ENCODE measurements around the gene COBLL1.

The COBLL1 gene

DNA sequence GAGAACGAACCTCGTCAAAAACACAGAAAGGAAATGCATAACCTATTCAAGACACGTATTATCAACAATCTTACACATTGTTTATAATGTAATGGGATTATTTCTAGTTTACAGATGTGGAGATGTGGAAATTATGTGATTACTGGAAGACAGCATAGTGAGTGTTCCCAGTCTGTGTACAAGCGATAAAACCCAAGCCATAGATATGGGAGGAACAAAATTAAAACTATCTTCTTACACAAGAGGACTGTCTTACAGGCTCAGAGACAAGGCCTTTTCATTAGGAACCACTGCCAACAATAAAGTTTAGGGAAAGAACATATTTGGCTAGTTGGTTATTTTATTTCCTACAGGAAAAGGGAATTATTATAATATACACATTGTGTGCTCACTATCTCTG lies 20.3 kb downstream of the COBLL1 start:
- DNase-seq, result no peak

DNA sequence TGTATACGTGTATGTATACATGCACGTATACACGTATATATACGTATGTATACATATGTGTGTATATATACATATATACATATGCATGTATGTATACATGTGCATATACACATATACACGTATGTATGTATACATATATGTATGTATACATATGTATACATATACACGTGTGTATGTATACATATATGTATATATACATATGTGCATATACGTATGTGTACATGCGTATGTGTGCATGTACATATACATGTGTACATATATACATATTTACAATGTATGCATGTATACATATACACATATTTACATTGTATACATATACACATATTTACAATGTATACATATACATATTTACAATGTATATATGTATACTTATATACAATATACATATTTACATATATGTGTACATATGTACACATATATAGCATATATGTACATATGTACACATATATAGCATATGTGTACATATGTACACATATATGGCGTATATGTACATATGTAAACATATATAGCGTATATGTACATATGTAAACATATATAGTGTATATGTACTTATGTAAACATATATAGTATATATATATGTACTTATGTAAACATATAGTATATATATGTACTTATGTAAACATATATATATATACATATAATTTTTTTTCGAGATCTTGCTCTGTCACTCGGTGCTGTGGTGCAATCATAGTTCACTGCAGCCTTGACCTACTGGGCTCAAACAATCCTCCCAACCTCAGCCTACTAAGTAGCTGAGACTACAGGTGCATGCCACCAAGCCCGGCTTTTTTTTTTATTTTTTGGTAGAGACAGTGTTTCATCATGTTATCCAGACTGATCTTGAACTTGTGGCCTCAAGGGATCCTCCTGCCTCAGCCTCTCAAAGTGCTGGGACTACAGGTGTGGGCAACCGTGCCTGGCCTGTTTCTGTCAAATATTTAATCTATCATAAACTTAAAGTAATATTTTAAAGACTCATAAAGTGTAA lies 23.2 kb downstream of the COBLL1 start:
- DNase-seq, result no peak

DNA sequence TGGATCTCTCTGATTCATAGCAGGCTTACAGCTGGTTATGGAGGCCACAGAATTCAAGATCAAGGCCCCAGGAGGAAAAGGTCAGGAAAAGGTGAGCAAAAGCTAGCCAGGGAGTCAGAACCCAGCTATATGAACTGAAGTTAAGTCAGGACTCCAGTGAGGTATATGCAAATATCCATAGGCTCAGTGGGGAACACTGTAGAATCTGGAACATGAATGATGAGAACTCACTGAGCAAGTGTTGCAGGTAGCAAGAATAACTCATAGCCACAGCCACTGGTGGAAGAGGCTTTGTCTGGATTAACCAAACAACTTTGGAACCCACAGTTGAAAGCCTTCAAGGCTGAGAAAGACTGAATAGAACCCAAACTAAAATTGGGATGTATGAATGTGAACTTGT lies 24.7 kb downstream of the COBLL1 start:
- DNase-seq, result no peak

DNA sequence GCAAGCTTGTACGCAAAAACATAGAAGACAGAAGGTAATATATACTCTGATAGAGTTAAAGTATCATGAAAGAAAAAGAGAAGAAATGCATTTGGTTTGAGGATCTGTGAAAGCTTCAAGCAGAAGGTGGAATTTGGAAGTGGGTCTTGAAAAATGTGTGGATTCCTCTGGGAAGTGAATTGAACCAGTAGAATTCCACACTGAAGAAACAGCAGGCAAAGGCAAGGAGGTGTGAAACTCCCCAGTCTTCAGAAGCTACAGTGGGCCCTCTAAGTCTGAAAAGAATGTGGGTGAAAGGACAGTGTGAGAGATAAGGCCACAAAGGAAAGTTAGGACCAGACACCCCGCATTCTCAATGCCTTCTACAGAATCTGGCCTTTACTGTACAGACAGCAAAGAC lies 25.6 kb downstream of the COBLL1 start:
- DNase-seq, result no peak

DNA sequence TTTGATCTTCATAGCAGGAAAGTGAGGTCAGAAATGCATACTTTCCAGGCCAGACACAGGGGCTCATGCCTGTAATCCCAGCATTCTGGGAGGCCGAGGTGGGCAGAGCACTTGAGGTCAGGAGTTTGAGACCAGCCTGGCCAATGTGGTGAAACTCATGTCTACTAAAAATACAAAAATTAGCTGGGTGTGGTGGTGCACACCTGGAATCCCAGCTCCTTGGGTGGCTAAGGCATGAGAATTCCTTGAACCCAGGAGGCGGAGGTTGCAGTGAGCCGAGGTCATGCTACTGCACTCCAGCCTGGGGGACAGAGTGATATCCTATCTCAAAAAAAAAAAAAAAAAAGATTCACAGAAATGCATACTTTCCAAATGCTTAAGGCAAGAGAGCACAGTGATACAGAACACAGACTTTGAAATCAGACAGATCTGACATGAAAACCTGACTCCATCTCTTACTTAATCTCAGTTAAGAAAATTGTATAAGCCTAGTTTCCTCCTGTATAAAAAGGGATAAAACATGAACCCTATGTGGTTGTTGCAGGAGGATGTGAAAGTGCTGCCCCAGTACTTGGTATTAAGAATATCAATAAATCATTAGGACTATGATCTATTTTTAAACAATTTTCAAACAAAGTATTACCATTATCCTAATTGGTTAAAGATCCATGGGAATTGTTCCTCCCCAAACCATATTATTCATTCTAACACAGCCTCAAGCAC lies 26.4 kb downstream of the COBLL1 start:
- DNase-seq, result no peak

DNA sequence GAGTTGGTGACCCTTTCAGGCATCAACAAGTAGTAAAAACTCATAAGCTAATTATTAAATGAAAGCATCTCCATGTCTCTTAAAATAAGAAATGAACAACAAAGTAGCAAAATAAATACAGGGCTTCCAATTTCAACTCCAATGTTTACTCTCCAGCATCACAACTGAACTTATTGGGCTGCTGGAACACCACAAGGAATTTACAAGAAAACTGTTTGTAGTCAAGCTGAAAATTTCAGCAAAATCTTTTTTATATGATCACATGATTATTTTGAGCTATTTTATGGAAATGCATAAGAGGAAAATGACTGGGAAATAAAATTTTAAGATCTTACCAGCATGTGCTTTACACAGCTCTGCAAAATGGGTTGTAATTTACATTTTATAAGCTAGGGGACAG lies 28.1 kb downstream of the COBLL1 start:
- no peak for DNase-seq

DNA sequence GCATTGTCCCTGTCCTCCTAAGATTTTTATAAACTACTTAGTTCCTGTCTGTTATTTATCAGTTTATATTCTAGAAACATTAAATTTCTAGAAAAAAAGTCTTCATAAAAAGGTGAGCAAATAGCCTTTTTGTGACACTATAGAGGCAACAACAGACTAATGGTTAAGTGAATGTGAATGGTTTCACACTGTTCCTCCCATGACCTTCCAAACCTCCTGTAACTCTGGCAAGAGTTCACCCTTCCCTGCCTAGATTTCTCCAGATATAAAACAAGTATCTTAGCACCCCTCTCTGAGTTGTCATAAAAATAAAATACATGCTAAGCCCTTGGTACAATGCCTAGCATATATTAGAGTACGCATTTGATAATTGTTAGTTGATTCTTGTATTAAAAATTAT lies 29.2 kb downstream of the COBLL1 start:
- DNase-seq, result no peak

DNA sequence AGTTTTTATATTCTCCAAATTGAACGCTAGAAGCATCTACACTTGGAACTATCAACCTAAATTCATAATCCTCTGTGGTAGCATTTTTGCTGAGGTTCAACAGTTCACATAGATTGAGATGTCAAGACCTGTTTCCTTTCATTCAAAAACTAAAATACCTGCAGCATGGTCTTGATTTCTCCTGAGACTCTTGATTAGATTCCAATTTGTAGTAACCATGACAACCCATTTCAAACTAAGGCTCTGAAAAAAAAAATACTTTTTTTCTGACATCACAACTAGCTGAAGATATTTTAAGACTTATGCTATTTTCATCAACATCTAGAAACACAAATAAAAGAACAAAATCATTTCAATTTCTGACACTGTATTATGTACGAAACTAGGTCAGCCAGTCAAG lies 29.8 kb downstream of the COBLL1 start:
- no peak for DNase-seq

DNA sequence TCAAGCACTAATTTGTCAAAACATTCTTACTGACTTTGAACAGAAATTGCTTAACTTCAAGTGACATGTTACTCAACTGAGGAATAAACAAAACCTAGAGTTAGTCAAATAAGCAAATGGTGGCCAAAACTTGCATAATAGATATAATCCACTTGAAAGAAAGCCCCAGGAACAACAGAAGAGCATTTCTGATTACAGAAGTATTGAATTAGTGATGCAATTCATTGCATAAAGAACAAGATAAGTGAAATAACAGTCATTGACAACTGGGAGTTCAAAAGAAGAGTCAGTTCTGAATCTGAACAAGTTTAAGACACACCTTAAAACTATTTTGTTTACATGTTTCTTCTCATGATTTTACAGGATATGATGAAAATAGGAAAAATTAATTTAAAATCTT lies 30.8 kb downstream of the COBLL1 start:
- no peak for DNase-seq

DNA sequence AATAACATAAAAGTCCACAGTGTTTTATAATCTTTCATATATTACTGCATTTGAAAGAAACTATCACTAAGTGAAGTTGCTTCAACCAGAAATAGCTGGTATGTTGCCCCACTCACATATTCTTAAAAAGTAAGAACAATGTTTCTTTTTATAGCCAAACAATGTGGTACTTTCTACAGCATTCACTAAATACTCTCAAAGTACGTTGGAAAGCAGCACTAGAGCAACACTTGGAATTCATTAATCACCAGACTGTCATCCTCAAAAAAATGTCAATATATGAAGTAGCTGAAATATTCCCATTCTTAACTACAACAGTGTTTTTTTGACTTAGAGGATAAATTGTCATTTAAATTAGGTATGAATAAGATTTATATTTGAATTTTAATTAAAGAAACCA lies 32.8 kb downstream of the COBLL1 start:
- no peak for DNase-seq

DNA sequence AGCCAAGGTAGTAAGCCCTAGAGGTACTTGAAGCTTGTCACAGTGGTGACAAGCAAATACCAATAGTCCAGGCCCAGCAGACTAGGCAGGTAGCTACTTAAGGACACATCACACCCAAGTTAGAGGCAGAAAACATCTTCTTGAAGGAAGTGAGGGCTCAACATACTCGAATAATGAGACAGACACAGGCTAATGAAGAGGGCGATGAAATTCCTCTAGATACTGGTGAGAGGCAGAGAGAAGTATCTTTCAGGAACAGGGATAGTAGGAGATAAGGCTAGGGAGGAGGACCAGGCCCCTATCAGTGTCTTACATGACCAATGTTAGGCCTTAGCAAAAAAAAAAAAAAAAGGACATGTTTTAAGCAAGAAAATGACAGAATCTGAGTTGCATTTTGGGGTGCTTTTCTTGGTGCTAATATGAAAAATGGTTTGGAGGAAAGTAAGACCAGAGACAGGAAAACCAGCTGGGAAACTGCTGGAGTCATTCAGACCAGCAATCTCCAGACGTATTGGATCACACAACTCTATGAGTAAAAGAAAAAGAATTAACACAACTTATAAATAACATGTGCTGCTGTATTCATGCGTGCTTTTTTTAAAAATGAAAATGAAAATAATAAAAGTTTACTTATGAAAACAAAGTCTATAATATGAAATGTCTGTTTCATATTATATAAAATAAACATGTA lies 37.7 kb downstream of the COBLL1 start:
- no peak for DNase-seq

DNA sequence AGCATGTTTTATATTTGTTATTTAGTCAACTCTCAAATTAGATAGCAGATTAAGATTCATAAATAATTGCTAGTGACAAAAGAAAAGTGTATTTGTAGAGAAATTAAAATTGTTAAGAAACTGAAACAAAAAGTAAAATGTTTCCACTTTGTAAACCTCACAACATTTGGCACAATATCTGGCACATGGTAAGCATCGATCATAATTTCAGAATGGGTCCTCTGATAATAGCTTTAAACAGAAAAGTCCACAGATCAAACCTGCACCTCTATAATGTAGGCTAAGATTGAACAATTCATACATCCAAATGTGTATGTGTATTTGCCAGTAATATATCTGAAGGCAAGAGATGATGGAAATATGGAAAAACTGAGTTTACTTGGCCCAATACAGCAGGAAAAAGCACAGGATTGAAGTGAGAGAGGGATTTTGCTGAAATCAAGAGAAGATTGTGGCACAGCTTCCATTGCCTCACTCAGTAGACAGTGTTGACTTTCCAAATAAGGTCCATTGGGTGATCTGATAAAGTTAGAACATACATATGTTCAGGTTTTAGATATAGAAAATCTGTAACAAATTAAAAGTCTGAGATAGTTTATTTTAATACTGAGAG lies 39.4 kb downstream of the COBLL1 start:
- DNase-seq, result no peak

DNA sequence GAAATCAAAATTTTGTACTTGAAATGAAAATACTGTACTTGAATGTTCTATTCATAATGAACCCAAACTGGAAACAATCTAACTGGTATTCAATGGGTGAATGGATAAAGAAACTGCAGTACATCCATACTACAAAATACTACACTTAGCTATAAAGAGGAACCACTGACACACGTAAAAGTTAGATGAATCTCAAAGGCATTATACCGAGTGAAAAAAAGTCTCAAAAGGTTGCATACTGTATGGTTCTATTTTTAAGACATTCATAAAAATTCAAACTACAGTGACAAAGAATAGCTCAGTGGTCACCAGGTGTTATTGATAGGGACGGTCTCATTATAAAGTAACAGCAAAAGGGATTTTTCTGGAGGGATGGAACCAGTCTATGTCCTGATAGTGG lies 41.1 kb downstream of the COBLL1 start:
- no peak for DNase-seq

DNA sequence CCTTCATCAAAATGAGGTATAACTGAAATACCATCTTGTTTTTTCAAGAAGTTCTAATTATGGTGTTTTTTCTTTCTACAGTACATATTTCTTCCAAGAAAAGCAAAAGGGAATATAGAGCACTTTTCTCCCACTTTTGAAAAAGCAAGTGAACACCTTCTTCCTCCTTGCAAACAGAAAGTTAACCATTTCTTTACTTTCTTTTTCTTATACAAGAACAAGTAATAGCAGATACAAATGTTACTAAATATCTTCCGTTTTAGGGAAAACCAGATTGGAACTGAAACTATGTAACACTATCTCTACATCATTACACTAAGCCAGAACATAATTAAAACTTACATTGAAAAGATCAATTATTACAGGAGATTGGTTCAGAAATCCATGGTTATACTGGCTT lies 44.0 kb downstream of the COBLL1 start:
- no peak for DNase-seq

DNA sequence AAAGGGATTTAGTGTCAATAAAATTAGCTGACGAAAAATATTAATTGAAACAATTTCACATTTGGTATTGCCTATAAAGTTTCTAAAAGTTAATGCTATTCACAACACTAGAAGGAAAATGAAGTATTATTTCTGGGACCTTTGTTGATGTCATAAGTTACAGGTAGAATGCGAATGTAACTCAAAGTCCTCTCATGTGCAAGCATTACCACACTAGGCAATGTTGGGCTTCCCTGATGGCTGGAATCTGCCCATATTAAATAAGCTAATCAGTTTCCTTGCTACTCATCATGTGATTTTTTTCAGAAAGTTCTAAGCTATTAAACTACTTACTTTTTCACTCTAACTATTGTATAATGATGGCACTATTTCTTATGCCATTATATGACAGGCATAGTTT lies 44.6 kb downstream of the COBLL1 start:
- no peak for DNase-seq

DNA sequence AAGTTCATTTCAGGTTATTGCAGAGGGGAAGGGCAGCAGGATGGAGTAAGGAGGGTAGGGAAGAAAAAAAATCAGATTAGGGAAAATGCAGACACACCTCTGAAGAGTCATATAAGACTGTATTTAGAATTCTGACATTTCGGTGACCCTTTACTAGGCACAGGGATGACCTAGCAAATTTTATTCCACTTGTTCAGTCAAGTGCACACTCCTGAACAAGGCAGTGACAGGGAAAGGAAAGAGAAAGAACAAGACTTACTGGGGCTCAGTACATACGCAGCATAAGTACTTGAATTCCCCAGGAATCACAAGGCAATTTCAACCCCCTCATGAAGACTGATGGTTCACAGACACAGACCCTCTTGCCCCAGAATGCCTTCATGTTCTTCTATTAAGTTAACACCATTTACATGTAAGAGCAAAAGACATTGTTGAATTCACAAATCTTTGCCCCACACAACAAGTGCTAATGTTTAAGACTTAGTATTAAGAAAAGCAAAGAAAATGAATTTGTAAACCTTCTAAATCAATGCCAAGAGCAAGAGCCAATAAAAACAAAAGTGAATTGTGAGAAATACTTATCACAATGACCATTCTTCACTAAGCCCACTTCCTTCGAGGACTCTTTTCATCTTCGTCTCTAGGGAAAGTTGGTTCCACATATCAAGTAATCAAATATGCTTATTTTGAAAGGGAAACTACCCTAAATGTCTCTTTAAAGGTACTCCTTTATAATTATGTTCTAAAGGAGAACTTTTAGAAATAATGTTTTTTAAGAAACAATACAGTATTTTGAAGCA lies 47.0 kb downstream of the COBLL1 start:
- DNase-seq, result no peak

DNA sequence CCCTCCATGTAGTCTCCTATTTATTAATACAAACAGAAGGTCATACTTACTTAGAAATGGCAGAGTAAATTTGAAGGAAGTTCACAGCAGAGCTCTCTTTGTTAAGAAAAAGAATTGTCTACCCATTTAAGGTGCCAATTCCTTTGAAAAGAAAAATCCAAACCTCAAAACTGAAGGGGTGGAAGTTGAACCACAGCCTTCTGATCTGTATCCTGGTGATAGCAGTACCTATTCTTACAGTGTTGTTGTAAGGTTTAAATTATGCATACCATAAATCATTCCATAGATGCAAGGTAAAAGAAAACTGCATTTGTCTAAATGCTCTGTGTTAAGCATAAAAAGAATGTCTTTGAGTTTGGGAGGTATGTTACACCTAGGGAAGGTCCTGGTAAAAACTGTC lies 47.6 kb downstream of the COBLL1 start:
- no peak for DNase-seq

DNA sequence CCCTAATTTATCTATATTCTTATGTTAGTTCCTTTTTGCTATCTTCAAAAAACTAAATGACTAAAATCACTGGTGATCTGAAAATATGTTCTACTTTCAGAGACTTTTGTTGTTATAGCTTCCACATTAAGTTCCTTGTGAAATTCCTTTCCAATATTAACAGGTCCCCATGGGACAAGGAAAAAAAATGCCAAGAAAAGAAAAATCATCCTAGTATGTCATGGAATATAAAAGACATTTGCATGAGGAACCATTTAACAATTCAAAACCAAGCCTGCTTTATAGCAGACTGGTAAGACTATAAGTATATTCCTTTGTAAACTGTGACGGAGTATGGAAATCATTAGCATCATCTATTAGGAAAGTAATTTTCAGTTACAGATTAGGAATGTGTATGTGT lies 48.1 kb downstream of the COBLL1 start:
- DNase-seq, result no peak

DNA sequence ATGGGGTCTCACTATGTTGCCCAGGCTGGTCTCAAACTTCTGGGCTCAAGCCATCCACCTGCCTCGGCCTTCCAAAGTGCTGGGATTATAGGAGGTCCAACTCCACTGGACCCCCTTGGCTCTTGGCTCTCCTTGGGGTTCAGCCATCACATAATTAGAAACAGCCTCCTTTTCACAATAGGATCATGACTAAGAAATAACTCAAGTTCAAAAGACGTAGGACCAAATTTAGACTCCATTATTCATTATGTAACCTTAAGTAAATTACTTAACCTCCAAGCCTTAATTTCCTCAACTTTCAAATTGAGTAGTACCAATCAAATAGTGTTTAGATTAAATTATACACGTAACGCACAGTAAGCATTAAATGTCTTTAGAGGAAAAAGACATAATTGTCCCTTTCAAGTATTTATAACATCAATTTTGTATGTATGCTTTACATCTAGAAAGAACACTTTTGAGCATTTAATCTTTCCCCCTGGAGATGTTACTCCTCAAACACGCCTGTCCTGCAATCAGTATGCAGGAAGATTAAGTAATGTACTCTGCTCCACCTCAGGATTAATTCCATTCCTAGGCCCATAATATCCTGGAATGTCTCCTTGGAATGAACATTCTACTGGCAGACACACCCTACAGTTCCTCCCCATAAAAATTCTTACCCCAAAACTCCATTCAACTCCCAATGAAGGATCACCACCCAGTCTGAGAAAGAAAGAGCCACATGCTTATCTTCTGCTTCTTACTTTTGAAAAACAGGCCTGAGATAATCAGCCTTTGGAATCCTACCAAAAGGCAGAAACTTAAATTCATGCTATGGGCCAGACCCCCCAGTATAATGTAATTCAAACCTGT lies 49.1 kb downstream of the COBLL1 start:
- DNase-seq, result no peak

DNA sequence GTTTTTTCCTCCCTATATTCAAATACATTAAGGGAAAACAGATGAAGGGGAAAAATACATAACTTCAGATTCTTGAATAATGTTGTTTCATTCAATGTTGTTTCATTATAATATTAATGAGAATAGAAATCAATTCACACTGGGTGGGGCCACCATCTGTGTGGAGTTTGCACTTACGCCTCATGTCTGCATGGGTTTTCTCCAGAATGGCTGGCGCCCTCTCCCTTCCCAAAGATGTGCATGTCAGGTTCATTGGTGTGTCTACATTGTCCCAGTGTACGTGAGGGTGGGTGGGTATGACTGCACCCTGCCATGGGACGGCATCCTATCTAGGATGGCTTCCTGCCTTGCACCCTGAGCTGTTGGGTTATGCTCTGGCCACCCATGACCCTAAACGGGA lies 51.7 kb downstream of the COBLL1 start:
- DNase-seq, result no peak

DNA sequence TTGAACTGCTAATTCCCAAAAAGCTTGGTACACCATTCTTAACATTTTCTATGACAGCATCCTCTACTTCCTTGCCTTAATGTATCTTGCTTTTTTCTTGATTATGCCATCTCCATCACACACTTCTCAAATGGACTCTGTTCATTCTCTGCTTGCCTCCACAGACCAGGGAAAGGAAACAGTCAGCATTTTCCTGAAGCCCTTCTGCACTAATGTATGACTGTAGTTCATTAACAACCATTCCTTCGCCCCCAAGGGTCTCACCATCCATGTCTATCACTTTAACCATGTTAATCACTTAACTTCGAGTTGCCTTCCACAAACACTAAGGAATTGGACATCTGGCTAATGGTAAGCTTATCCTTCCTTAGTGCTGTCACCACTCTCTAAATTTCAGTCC lies 54.8 kb downstream of the COBLL1 start:
- DNase-seq, result no peak
